Measurements from ENCODE around the gene SPACA7.

Gene SPACA7, protein sequence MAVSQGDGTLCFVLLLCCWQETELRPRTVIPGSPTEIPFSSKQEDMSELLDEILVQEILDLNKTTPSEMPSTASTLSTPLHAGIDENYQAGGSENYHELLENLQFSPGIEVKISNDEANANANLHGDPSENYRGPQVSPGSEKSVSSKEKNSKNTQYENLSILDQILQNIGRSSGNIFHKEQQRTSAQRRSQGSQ

DNA sequence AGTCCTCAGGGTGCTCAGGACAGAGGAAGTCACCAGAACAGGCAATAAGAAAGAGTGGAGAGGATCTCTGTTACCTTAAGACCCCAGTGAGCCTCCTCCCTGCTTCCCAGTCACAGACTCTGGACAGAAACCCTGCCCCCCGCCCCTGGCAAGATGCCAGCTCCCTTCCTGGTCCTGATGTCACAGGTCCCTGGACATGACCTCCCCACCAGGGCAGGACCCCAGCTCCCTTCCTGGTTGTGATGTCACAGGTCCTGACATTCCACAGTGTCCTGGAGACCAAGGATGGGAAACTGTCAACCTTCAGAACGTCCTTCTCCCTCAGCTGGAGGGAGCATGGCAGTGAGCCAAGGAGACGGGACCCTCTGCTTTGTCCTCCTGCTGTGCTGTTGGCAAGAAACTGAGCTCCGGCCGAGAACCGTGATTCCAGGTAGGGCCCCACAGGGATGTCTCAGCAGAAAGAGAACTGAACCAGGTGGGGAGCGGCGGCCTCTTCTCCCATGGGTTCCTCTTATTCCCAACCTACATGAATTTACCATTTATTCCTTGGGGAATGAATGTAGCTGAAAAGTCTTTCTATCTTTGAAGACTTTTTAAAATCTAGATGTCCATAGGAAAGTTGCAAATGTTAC lies at the start of gene SPACA7:
SPACA7 (plus strand) TSS at position 306 of the 632 bp plus-strand sequence; CDS start at position 337, 31 bp downstream.
- DNase-seq, result no peak

DNA sequence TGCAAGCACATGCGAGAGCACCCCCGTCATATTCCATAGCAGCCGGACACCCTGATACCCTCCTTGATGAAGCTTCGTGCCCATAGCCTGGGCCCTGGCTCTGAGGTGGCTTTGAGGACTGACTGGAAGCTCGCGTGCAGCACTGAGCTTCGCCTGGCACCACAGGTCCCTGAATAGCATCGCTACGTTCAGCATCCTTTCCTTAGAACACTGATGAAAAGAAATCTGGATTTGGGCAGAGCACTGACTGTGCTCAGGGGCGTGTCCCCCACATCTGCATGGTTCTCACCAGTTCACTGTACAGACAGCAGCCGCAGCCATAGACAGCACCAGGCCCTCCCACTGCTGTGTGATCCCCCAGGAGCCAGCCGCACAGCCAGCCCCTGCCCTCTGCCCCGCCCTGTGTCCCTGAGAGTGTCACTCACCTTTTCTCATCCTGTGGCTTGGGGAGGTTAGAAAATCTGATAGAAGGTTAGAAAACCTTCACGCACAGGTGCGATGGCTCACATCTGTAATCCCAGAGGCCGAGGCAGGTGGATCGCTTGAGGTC lies 49.3 kb upstream of the SPACA7 start:
- DNase-seq, result no peak

DNA sequence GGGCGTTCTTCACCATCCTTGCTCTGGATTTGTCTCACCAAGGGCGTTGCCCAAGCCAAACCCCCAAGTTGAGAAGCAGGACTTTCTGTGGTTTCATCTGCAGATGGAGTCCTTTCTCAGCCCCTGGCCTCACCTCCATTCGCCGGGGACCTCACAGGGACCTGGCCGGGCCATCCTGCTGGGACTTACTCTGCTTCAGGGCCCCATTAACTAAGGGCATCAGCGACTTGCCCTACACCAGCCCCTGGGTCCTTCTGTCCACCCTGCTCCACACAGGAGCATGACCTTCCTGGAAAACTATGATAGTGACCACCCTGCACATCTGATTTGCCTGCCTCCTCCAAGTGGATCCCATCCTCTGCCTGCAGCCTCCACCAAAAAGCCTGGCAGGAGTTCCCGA lies 47.2 kb upstream of the SPACA7 start:
- no peak for DNase-seq

DNA sequence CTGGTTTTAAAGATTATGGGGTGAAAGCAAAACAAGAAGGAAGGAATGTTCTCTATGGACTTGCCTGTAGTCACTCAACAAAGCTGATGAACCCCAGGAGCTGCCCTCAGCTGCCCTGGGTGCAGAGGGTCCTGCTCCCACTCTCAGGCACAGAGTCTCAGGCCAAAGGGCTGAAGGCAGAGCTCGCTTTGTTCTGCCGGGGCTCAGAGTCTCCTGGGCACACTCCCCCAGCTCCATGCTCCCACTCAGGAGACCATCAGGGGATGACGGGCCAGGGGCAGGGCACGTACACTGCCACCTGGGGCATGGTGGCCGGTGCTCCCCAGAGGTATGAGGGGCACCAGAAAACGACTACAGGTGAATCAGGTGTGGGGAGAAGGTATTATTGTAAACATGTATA lies 46.8 kb upstream of the SPACA7 start:
- DNase-seq, result no peak

DNA sequence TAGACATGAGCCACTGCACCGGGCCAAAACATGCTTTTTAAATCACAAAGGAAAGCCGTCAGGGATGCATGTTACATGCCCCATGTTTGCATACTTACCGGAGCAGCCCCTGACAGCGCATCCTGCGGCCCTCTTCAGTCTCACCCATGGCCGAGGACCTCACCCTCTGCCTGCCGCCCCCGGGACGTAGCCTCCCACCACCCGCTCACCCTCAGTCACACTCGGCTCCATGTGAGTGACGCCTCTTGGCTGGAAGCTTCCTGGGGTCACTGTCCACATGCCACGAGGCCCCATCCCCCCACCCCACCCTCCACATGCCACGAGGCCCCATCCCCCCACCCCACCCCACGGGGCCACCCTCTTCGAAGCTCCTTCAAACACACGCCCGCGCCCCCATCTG lies 46.1 kb upstream of the SPACA7 start:
- no peak for DNase-seq

DNA sequence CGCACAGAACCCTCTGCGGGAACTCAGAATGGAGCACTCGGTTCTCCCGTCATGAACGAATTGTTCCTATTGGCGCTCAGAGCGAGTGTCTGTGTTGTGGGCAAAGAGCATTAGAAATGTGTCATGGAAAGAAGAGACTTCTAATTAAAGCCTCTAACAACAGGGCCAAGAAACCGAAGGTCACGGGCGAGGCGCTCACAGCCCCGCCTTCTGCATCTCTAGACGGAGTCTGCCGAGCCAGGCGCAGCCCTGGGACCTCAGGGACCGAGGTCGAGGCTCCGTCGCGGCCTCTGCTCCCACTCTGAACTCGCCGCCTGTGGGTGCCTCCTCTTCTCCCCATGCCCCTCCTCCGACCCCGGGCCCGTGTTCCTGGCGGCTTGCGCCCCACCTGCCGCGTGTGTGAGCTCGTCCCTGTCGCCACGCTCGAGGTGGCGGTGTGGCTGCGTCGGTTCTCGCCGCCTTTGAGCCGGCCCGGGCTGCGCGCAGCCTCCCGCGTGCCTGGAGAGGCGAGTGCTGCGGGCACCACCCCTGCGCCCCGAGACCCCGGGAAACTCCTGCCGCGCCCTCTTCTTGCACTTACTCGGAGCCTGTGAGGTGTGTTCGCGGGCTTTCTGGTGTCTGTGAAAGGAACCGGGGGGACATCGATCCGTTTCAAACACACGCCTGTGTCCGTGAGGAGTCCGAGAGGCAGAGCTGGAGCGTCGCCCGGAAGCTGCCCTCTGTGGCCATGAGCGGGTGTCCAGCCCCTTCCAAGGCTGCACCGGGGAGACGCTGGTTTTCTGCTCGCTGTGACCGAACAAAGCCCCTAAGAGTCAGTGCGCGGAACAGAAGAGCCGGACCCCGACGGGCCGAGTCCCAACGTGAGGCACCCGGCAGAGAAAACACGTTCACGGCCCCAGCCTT lies 45.4 kb upstream of the SPACA7 start:
- no peak for DNase-seq

DNA sequence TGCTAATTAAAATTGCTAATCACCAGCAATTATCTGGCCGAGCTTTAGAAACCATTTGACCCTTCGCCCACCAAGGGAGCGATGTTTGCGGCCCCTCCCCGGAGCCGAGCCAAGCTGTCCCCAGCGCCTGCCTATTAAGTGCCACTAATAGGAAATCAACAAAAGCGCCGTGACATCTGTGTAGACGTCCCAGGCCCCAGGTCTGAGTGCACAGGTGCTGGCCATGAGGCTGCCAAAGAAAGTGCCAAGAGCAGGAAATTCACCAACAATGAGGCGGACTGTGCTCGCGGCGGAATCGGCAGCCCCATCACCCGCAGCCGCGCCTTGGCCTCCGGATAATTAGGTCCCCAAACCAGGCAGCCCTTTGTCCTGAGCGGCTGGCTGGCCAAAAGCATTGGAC lies 44.5 kb upstream of the SPACA7 start:
- DNase-seq, result no peak

DNA sequence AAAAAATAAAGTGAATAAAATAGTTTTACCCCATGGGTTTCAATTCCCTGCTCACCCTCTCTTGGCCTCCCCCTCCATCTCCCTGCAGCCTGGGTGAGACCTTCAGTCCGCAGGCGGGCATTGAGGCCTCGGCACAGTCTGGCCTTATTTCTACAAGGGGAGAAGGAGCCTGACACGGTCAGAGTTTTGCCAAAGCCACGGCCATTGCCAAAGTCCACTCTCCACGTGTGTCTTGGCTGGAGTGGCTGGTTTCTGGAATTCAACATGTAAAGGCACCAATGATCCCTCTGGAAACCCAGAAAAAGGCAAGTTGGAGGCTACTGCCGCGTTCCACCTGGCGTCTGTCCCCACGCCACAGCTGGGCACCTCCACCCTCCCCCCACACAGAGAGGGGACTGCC lies 43.4 kb upstream of the SPACA7 start:
- no peak for DNase-seq

DNA sequence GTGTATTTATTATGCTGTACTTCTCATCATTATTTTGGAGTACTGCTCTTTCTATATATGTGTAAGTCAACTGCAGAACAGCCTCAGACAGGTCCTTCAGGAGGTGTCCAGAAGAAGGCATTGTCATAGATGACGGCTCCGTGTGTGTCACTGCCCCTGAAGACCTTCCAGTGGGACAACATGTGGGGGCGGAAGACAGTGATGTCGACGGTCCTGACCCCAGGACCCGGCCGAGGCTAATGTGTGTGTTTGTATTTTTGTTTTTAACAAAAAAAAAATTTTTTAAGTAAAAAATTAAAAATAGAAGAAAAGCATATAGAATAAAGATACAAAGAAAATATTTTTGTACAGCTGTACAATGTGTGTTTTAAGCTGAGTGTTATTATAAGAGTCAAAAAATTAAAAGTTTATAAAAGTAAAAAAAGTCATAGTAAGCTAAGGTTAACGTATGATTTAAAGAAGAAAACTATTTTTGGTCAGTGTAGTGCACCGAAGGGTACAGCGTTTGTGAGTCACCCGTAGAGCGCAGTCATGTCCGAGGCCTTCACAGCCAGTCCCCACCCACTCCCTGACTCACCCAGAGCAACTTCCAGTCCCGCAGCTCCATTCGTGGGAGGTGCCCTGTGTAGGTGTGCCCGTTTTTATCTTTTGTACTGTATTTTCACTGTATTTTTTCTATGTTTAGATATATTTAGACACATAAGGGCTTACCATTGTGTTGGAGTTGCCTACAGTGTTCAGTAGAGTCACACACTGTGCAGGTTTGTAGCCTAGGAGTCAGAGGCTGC lies 42.2 kb upstream of the SPACA7 start:
- DNase-seq, result no peak

DNA sequence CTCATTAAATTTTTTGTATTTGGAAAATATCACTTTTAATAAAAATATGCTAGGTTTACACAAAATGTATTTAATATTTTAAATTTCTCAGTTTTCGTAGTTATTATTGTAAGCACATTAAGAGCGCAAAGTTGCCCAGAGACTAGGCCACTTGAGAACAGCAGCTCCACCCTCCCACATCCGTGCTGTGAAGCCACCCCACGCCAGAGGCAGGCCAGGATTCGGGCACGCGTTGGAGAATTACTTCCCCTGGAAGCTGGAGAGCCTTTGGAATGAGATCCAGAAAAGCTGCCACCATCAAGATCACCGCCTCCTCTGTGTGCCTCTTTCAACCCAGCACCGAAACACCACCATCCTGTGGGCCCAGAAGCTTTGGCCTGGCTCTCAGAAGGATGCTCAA lies 41.0 kb upstream of the SPACA7 start:
- no peak for DNase-seq

DNA sequence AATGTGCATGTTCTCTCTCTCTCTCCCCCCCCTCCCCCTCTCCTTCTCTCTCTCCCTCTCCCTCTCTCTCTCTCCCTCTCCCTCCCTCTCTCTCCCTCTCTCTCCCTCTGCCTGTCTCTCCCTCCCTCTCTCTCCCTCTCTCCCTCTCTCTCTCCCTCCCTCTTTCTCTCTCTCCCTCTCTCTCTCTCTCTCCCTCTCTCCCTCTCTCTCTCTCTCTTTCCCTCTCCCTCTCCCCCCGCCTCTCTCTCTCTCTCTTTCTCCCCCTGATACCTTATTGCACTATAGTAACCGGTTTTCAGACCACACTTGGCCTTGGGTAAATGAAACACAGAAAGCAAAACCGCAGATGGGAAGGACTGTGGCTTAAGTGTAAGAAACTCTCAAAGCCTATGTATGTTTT lies 34.7 kb upstream of the SPACA7 start:
- no peak for DNase-seq

DNA sequence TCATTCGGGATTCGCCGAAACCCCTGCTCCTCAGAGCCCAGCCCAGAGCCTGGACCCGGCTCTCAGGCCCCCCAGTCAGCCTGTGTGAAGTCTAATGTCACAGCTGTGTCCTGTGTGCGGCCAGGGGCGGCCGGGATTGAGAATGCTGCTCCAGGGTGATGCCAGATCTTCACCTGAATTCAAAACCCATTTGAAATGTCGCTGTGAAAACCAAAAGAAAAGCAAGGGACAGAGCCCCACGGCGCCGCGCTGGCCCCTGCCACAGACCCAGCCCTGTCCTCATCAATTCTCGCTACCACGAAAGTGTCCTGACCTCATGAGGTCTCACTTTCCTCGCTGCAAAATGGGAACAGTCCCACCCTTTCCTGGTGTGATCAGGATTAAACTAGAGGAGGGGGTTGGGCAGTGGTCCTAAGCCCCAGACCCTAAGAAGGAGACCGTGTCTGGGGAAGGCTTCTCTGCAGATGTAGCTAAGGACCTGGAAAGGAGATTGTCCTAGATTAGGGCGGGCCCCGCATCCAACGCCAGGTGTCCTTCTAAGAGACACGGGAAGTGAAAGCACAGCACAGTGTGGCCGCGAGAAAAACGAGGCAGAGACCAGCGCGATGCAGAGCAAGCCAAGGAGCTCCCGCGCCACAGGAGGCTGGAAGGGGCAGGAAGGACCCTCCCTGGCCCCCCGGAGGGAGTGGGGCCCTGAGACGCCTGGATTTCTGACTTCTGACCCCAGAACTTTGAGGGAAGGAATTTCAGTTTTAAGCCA lies 34.0 kb upstream of the SPACA7 start:
- no peak for DNase-seq

DNA sequence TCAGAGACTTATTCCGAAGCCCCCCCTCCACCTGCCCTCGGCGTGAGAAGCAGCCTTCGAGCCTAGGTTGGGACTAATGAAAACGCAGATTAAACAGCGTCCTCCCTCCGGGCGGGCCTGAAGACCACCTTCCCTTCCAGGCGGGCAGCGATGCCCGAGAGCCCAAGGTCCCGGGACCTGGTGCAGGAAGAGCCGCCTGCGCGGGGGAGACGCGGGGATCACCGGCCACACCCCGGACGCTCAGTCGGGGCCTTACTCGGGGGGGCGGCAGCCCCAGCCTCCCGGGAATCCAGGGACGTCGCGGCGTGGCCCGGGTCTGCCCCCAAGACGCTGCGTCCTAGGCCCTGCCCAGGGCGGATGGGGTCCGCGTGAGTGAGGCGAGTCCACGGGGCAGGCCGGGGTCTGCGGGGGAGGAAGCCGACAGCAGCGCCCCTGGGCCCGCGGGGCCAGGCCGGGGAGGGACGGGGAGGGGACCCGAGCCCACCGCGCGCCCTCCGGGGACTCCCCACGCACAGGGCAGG lies 33.3 kb upstream of the SPACA7 start:
- DNase-seq, result no peak

DNA sequence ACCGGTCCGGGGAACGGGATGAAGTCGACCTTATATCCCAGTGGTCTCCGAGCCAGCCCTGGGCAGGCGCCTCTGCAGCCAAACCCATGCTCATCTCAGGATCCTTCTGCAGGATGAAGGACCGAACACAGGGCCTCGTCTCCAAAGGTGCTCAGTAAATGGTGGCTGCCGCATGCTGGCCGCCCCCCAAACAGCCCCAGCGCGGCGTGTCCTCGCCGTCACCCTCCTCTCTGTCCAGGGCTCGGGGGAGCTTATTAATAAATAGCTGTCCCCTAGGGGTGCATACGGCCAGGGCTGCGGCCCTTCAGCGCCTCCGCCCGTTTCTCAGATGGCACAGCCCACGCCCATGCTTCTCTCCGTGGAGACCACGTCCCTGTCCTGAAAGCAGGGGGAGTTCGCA lies 32.6 kb upstream of the SPACA7 start:
- DNase-seq, result no peak

DNA sequence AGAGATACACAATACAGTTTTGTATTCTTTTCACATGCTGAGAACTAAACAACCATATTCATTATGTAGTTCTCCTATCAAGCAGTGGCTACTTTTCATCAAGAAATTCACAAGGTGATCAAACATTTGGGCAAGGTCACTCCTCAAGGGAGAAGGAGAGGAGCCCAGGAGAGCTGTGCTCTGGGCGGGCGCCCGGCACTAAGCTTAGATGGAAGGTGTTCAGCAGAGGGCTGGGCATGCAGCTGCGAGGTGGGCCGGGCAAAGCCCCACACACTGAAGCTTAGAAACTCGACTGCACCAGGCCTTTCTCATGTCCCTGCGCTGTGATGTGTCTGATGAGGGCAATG lies 30.4 kb upstream of the SPACA7 start:
- DNase-seq, result no peak

DNA sequence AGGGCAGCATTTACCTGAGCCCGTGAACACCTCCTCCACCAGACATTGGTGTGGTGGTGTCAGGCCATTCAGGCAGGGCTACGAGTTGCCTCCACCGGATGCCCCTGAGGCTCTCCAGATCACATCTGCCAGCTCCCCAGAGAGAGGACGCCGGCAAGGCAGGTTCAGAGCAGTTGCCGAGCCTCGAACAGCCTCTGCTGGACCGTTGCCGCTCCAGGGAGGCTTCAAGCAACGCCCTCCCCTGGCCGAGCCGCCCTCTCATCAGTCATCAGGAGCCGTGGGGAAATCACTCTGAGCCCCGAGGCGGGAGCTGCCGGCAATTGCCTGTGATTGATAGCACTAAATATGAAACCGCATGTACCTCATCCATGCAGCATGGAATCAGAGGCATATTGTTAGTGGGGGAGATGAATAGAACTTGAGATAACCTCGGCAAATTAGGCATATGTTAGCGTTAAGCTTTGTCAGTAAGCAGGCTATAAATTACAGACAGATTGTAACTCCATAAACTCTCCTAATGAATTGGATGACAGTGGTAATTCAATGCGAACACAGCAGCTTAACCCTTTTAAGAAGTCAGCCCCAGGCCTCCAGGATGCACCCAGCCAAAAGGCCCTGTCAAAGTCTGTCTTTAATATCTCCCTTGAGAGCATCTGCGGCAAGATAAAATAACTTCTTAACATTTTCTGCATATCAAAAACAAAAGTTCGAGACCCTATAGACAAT lies 29.8 kb upstream of the SPACA7 start:
- DNase-seq, result peak; percentile 2

DNA sequence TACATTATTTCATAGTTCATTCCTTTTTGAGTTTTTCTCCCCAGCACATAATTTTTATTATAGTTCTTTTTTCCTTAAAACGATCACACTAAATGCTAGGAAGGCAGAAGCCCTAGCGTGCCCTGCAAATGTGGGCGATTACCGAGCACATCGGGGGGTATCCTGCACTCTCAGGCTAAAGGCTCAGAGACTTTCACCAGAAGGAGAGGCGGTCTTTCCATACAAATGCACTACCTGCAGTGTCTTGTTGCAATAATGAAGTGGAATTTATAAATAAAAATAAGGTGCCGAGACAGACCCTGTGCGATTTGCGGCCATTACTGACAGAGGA lies 29.3 kb upstream of the SPACA7 start:
- DNase-seq, result no peak

DNA sequence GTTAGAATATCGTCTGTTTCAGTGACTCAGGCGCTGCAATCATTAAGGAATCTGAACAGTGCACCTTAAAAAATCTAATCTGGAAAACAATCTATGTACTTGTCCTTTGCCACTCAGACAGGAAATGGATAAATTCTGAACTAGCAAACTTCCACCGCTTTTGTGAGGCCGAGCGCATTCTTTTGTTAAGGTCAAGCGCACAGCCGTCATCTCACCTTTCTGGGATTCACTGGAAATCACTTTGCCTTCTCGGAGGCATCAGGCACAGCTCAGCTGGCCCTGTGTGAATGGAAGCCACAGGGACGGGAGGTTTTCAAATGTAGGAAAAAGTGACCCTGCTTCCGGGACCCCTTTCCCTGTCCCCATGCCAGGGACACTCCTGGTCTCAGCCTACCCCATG lies 28.2 kb upstream of the SPACA7 start:
- DNase-seq, result no peak

DNA sequence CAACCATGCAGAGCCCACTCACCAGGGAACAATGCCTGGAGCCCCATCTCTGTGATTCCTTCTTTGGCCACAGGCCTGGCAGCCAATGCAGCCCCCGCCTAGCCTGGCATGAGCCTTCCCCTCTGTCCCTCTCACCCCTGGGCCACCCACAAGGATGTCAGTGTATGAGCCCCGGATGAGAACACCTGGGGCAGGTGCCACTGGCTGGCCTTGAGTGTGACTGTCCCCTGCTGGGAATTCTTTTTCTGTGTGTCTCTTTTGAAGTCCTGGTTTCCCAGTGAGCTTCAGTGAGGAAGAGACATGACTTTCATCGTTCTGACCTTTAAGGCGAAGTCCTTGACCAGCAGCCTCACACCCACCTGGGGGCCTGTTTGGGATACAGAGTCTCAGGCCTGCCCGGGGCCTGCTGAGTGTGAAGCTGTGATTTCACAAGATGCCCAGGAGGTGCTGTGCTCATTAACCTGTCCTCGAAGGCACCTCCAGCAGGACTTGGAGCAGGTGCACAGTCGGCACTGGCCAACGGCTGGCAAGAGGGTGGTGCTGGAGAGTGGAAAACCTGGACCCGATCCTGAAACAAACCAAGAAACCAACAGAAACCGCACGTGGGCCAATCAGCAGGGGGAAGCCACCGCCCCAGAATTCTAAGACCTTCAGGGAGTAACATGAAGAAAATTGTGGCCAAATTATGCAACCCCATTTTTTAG lies 27.4 kb upstream of the SPACA7 start:
- DNase-seq, result no peak

DNA sequence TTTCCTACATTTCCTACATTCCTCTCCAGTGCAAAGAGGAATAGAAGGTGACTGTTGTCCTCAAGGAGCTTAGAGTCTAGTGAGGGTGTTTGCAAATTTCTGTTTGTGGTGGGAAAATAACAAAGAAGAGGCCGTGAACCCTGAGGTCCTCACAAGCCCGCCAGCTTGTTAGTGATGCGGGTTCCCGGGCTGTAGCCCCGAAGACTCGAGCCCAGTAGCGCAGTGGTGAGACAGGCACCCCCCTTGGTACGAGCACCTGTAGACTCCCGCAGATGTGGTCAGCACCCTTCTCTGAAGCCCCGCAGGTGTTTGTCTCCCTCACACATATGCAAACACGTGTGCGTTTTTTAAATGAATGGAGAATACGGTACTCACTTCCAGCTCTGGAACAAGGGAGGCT lies 26.5 kb upstream of the SPACA7 start:
- no peak for DNase-seq

DNA sequence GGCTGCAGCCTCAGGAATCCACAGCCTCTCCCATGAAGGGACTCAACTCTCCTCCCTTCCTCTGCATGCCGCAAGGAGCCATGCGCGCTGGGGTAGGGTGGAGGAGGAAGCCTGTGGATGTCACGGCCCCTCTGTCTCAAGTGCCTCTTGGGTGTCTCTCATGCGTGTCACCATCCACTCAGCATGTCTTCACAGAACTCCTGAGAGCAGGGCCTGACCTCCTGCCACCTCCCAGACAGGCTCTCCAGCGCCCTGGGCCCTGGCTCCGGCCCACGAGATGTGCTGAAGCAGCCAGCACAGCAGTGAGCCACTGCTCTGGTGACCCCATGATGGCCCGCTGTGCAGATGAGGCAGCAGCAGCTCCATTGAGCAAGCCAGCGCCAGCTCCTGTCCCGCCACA lies 25.9 kb upstream of the SPACA7 start:
- no peak for DNase-seq

Measured in activated CD4-positive, alpha-beta T cell treated with anti-CD3 and anti-CD28 coated beads, Interleukin-2, amount 50 U/mL, for 16 hours (primary cell).